B cell (primary cell): ENCODE data around the gene PROB1. TPM values are rescaled to one million over a fixed set of nuclear protein-coding genes. Genes with fewer than 3 reads are reported as not detected.

Experiments
- ATAC-seq: fragments of 200-7000 bp; cut with Tn5 transposase; one replicate; pipeline ENCODE4 v1.10.0; 2021; ENCODE audit warnings: low read depth, mild to moderate bottlenecking, moderate number of reproducible peaks, moderate library complexity
- CTCF ChIA-PET: fragments of 350-600 bp; sonication (Branson Sonifier 250); formaldehyde crosslinking; loops from one replicate; lab custom pipeline; 2021; ENCODE audit warnings: antibody characterized with exemption, inconsistent platforms; lab: Charles Lee
- POLR2A ChIA-PET: fragments of 350-600 bp; sonication (Branson Sonifier 250); formaldehyde crosslinking; loops from one replicate; lab custom pipeline; 2021; ENCODE audit warnings: antibody characterized with exemption; lab: Charles Lee
- DNase-seq: peaks from one replicate; pipeline ENCODE4 v3.0.0; 2013
- H2AFZ ChIP-seq: 2 replicates; pipeline ENCODE4 v1.6.1; 2012; ENCODE audit warnings: mild to moderate bottlenecking, low read depth, low read length; ENCODE audit not compliant: insufficient read depth, poor library complexity, severe bottlenecking
- H3K27ac ChIP-seq, 2 donors: 1 replicate in 1 of 2; 2 replicates in 1 of 2; pipeline ENCODE4 v1.5.1; 2012 to 2013; ENCODE audit warnings: low read length in 2 of 2, mild to moderate bottlenecking in 2 of 2, moderate library complexity in 1 of 2
- H3K27me3 ChIP-seq, 4 experiments: fragments of 200-600 bp in 1 of 4; sonication (generic) in 1 of 4; replicated peaks in 1 of 4; 1 replicate in 2 of 4; 2 replicates in 2 of 4; pipeline versions ENCODE4 v1.6.1 to v1.7.0; 2013 to 2016; ENCODE audit warnings: low read length in 3 of 4, mild to moderate bottlenecking in 2 of 4, mixed read lengths in 1 of 4, moderate library complexity in 1 of 4; ENCODE audit not compliant: insufficient read depth in 4 of 4, control insufficient read depth in 3 of 4; ENCODE audit errors: control extremely low read depth in 1 of 4
- H3K36me3 ChIP-seq, 2 experiments: replicated peaks in 1 of 2; 1 replicate in 1 of 2; 2 replicates in 1 of 2; pipeline versions ENCODE4 v1.6.1 to v1.7.1; 2013; ENCODE audit warnings: low read length in 1 of 2; ENCODE audit not compliant: insufficient read depth in 2 of 2, control insufficient read depth in 1 of 2; ENCODE audit errors: control extremely low read depth in 1 of 2, extremely low read depth in 1 of 2
- H3K4me1 ChIP-seq, 2 donors: fragments of 200-600 bp in 1 of 2; sonication (generic) in 1 of 2; 1 replicate in 1 of 2; 2 replicates in 1 of 2; pipeline versions ENCODE4 v1.5.1 to v1.6.1; 2013 to 2017; ENCODE audit warnings: low read length in 2 of 2; ENCODE audit not compliant: control insufficient read depth in 2 of 2, insufficient read depth in 2 of 2
- H3K4me2 ChIP-seq: replicated peaks from 2 replicates; pipeline ENCODE3; 2012; ENCODE audit warnings: mild to moderate bottlenecking, low read depth, low read length; ENCODE audit not compliant: poor library complexity, severe bottlenecking
- H3K4me3 ChIP-seq, 5 experiments: fragments of 200-600 bp in 1 of 5; sonication (generic) in 1 of 5; 1 replicate in 3 of 5; 2 replicates in 2 of 5; pipeline versions ENCODE4 v1.5.1 to v1.7.0; 2011 to 2016; ENCODE audit warnings: low read length in 4 of 5, mild to moderate bottlenecking in 4 of 5, low read depth in 2 of 5, control low read depth in 1 of 5, moderate library complexity in 1 of 5; ENCODE audit not compliant: insufficient read depth in 1 of 5; ENCODE audit errors: control extremely low read depth in 1 of 5, extremely low read depth in 1 of 5
- H3K79me2 ChIP-seq: fragments of 200-600 bp; sonication (generic); one replicate; pipeline ENCODE4 v1.6.0; 2016; ENCODE audit warnings: low read length; ENCODE audit not compliant: control insufficient read depth, insufficient read depth
- H3K9ac ChIP-seq: fragments of 200-600 bp; sonication (generic); 2 replicates; pipeline ENCODE4 v1.6.1; 2017; ENCODE audit warnings: mild to moderate bottlenecking, low read length, moderate library complexity
- H3K9me3 ChIP-seq, 3 donors: one replicate each; pipeline versions ENCODE4 v1.6.1 to v1.7.1; 2013; ENCODE audit warnings: low read length in 2 of 3; ENCODE audit not compliant: control insufficient read depth in 2 of 3, insufficient read depth in 1 of 3; ENCODE audit errors: control extremely low read depth in 1 of 3
- H4K20me1 ChIP-seq: 2 replicates; pipeline ENCODE4 v1.6.0; 2012; ENCODE audit warnings: mild to moderate bottlenecking, low read length; ENCODE audit not compliant: insufficient read depth, control insufficient read depth, poor library complexity, severe bottlenecking
- H3K27ac Mint-ChIP-seq: one replicate; pipeline ENCODE4 v1.8.0; 2021; ENCODE audit warnings: mixed read lengths
- H3K27me3 Mint-ChIP-seq: one replicate; pipeline ENCODE4 v1.8.0; 2021; ENCODE audit warnings: mixed read lengths
- H3K4me1 Mint-ChIP-seq: one replicate; pipeline ENCODE4 v1.8.0; 2021; ENCODE audit warnings: mixed read lengths
- H3K4me3 Mint-ChIP-seq: one replicate; pipeline ENCODE4 v1.8.0; 2021; ENCODE audit warnings: mixed read lengths
- H3K9me3 Mint-ChIP-seq: one replicate; pipeline ENCODE4 v1.8.0; 2022; ENCODE audit warnings: mixed read lengths; ENCODE audit not compliant: insufficient read depth
- EZH2 ChIP-seq: IDR thresholded peaks from 2 replicates; pipeline ENCODE4 v1.6.1; 2012; ENCODE audit warnings: borderline replicate concordance, low read depth, mild to moderate bottlenecking, moderate library complexity, low read length; ENCODE audit not compliant: insufficient read depth, poor library complexity, severe bottlenecking
- WGBS: methylation state at CpG from one replicate; pipeline ENCODE4 v1.1.5; 2013; ENCODE audit warnings: missing lambda C conversion rate; ENCODE audit not compliant: insufficient coverage; 5-methylcytosine and 5-hydroxymethylcytosine counted together
- intact Hi-C: fragments of 100-400 bp; cut with micrococcal nuclease; formaldehyde crosslinking; loops from one replicate; pipeline ENCODE4 v1.10.0; 2022
- polyA plus RNA-seq: library from polyadenylated mRNA; depleted of rRNA; stranded (reverse); fragments of >200 nt; gene quantifications from 2 replicates; pipeline ENCODE4 v1.2.3, GENCODE V29; 2012
- total RNA-seq, 2 donors: library from RNA; stranded (reverse); fragments of 120-200 nt in 1 of 2; gene quantifications; 1 replicate in 1 of 2; 2 replicates in 1 of 2; pipeline versions ENCODE4 v1.2.3 to v1.2.4, GENCODE V29; 2013 to 2022
- TF ChIP-seq, protein P1 (sequence below): fragments of 200-600 bp; IDR thresholded peaks from one replicate; pipeline ENCODE4 v1.8.0; 2022; ENCODE audit warnings: antibody characterized with exemption, mild to moderate bottlenecking

PROB1 gene
- total and polyA plus RNA-seq, 2 donors (not counting 1 experiment from before 2014, with no cell fraction given): 1.2 to 3.7 TPM

DNA sequence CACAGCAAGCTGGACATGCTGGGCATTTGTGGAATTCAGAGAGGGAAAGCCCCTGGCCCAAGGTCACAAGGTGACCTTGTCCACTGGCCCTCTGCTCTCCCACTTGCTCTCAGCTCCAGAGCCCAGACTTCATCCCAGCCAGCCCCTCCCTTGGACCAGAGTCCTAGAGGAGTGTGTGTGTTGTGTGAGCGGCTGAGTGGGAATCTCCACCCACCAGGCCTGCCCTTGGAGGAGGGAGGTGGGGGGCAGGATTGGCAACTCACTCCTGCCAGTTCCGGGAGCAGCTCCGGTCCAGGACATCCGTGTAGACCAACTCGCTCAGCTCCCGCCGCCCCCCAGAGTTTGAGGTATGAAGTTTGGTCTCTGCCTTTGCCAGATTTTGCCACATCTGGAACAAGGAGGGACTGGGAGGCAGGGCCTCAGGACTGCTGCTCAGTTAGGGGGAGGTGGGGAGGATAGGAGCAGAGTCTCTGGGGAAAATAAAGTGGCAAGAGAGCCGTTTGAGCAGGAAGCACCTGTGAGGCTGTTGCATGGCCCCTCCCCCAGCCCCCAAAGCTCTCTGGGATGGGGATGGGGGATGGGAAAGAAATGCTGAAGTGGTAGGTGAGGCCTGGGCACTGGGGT, 6.6 kb downstream of the PROB1 start:
- CTCF ChIA-PET: interaction anchor here (0.6 to 5.3 kb wide), 11 partner anchors 11 to 178 kb away, joined by 3 to 39 read pairs (median 4); partner anchors contain the start of genes PAIP2 and SPATA24
- ATAC-seq (peak; percentile 19), DNase-seq (peak; percentile 89)
- Histone ChIP-seq H3K9ac (peak overlapping the region; percentile 76), H3K27me3 (no peaks in the 10 kb centered on the region), H2AFZ (peak overlapping the region; percentile 68), H3K9me3 (peaks cover 0 to 4% (median 0%) of the 10 kb centered on the region in 3 donors), H3K4me3 (peak overlapping the region; percentile 44 to 76 (median 66)), H3K27ac (peak overlapping the region; percentile 86 to 89), H3K4me1 (peaks cover 68 to 91% of the 10 kb centered on the region in 2 donors), H3K4me2 (peak overlapping the region; percentile 91), H4K20me1 (no peaks in the 10 kb centered on the region), H3K79me2 (peaks cover 34% of the 10 kb centered on the region), H3K36me3 (no peaks in the 10 kb centered on the region)
- POLR2A ChIA-PET: interaction anchor here (0.9 to 8.4 kb wide), 9 partner anchors 15 to 282 kb away, joined by 3 to 70 read pairs (median 4); partner anchors contain the start of genes MATR3, PAIP2 and SPATA24
- no peak for TF ChIP-seq EZH2
- TF ChIP-seq, protein P1, sequence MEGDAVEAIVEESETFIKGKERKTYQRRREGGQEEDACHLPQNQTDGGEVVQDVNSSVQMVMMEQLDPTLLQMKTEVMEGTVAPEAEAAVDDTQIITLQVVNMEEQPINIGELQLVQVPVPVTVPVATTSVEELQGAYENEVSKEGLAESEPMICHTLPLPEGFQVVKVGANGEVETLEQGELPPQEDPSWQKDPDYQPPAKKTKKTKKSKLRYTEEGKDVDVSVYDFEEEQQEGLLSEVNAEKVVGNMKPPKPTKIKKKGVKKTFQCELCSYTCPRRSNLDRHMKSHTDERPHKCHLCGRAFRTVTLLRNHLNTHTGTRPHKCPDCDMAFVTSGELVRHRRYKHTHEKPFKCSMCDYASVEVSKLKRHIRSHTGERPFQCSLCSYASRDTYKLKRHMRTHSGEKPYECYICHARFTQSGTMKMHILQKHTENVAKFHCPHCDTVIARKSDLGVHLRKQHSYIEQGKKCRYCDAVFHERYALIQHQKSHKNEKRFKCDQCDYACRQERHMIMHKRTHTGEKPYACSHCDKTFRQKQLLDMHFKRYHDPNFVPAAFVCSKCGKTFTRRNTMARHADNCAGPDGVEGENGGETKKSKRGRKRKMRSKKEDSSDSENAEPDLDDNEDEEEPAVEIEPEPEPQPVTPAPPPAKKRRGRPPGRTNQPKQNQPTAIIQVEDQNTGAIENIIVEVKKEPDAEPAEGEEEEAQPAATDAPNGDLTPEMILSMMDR: no peak
- H3K4me1 Mint-ChIP-seq: peaks cover 87% of the 10 kb centered on the region
- no peaks in the 10 kb centered on the region for H3K9me3 Mint-ChIP-seq
- intact Hi-C loops: loop anchor here (2.0 kb wide), 1 partner anchor 16 kb away; the partner anchor contains the start of gene SPATA24
- 21% methylated on average over 6 of the region's 8 CpGs for WGBS
- peak overlapping the region; percentile 99 for H3K27ac Mint-ChIP-seq
- no peaks in the 10 kb centered on the region for H3K27me3 Mint-ChIP-seq
- peak overlapping the region; percentile 99 for H3K4me3 Mint-ChIP-seq
